Measurements from ENCODE around the gene SLC39A13.
A peak's percentile ranks its signal among the peaks of the same experiment; 100 is the strongest.

The SLC39A13 gene

DNA sequence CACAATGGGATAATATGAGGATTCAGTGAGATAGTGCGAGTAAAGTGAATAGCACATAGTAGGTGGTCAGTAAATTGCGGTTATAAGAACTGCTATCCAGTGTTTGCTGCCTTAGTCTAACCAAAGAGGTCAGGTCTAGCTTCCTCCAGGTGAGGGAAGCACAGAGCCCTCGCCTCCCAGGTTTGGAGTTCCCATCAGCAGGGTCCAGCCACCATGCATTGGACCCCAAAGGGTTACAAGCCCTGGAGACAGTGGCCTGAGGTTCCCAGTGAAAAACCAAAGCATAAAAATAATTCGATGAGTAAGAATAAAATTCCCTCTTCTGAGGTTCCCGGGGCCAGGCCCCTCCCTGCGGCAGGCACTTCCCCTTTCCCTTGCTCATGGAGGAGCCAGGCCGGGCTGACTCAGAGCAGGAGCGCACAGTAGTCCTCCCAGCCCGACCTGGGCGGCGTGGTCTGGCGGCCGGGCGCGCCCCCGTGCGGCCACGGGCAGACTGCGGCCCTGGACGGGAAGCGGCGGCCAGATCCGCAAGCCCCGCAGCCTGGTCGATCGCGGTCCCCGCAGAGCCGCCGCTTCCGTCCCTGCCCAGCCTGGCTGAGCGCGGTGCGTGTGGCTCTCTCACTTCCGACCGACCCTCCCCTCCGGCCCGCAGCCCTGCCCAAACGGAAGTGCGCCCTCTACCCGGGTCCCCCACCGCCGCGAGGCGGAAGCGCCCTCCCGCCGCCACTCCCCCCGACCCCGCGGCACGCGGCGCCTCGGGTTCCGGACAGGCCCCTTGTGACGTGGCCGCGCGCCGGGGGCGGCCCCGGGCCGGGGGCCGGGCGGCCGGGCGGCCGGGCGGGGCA, at the start of gene SLC39A13:
Gene SLC39A13 (plus strand): TSS at position 845 of the 845 bp plus-strand sequence. CDS start 1,505 bp downstream, outside the sequence.
- DNase-seq = peak; percentile 30

DNA sequence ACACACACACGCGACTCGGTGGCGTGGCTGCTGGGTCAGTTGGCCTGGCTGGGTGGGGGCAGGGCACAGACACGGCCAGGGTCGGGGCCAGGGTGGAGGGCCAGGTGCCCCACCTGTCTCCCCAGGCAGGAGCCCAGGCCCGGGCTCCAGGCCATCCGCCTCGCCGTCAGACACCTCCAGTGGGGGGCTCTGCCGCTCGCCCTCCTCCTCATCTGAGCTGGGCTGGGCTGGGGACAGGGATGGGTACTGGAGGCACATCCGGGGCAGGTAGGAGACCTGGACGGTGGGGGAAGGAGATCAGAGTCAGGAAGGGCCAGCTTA, 49.7 kb upstream of the SLC39A13 start:
- DNase-seq = no peak

DNA sequence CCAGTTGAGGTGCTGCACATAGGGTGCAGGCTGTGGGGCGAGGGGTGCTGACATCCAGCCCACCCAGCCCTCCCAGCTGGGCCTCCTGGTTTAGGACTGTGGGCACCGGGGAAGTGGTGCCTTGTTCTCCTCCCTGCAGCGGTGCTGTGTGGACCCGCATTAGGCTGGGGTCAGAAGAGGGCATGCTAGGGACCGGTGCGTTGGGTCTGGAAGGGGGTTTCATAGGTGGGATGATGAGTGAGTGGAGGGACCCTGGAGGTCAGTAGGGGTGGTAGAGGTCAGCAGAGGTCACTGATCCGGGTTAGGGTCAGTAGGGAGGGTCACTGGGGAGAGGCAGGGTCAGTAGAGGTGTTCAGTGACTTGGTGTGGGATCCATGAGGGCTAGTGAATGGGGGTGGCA, 49.2 kb upstream of the SLC39A13 start:
- DNase-seq = no peak

DNA sequence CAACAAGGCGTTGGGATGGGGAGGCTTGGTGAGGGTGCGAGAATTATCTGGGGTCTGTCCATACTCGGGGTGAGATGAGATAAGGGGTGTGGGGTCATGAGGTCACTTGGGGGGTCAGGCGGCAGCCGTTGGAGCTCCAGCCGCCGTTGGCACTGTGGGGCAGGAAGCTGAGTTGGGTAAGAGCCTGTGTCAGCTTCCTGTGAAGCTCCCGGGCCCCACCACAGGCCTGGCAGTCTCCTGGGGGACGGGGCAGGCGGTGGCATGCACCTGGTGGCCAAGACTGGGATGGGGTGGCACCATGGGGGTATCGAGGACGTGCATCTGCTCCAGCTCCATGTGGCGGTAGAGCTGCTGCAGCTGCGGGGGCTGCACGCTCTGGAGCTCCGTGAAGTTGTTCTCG, 48.8 kb upstream of the SLC39A13 start:
- no peak for DNase-seq

DNA sequence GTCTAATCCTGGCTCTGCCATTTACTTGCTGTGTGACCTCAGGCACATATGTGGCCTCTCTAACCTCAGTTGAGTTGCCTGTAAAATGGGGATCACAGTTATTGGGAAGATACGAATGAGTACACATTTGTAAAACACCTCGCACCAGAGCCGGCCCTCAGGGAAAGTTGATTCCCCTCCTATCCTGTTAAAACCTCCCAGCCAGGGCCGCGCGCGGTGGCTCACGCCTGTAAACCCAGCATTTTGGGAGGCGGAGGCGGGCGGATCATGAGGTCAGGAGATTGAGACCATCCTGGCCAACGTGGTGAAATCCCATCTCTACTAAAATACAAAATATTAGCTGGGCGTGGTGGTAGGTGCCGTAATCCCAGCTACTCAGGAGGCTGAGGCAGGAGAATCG, 48.0 kb upstream of the SLC39A13 start:
- DNase-seq = no peak

DNA sequence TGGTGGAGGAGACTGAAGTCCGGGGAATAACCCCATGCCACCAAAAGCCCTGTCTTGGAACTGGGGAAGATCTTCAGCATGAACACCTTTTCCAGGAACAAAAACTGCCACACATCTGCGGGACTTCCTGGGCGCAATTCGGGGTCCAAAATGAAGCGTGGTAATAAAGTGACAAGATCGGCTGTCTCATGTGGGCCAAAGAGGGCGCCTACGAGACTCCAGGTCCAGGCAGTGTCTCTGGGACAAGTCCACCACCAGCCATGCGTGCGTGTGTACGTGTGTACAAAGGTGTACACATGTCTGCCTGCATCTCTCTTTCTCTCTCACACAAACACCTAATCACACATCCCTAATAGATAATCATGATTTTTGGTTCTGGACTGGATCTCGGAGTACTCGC, 47.0 kb upstream of the SLC39A13 start:
- DNase-seq = no peak

DNA sequence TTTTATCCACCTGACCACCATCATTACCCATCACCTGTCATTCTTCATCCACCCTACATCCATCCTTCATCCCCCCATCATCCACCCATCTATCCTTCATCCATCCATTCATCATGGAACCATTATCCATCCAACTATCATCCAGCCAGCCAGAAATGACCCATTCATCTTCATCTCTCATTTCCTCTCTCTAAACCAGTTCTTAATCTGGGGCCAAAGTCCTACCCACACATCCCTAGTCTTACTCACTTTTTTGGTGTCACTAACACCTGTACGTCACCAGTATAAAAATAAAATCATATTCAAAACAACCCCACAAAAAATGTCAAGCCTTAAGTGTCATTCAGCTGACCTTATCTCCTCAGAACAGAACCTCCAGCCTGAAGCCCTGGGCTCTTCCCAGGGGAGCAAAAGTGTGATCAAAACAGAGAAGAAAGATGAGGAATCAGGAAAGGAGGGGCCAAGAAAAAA, 42.3 kb upstream of the SLC39A13 start:
- DNase-seq = no peak

DNA sequence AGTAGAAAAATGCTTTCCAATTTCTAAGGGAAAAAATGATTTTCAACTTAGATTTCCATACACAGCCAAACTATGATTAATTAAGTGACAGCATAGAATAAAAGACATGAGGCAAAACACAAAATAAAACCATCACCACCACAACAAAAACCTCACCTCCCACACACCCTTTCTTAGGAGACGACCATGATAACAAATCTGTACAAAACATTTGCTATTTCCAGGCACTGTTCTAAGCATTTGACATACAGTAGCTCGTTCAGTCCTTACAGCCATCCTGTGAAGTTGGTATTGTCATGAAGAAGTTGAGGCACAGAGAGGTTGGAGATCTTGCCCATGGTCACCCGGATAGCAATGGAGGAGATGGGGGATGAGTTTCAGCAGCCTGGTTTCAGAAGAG, 38.7 kb upstream of the SLC39A13 start:
- DNase-seq = no peak

DNA sequence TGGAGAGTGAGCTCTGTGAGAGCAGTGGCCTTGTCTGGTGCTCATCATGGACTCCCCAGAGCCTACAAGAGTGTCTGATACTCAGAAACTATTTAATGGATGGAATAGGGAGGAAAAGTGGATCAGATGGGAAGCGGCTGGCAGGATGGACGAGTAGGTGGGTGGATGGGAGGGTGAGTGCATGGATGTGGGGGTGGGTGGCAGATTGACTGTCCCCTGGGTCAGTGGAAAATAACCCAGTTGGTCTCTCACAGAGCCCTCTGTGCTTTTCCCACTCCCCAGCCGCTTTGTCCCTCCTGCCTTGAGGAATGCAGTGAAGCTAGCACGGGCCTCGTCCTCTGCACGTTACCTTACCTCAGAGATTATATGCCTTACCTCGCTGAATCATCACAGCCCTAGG, 36.0 kb upstream of the SLC39A13 start:
- no peak for DNase-seq

DNA sequence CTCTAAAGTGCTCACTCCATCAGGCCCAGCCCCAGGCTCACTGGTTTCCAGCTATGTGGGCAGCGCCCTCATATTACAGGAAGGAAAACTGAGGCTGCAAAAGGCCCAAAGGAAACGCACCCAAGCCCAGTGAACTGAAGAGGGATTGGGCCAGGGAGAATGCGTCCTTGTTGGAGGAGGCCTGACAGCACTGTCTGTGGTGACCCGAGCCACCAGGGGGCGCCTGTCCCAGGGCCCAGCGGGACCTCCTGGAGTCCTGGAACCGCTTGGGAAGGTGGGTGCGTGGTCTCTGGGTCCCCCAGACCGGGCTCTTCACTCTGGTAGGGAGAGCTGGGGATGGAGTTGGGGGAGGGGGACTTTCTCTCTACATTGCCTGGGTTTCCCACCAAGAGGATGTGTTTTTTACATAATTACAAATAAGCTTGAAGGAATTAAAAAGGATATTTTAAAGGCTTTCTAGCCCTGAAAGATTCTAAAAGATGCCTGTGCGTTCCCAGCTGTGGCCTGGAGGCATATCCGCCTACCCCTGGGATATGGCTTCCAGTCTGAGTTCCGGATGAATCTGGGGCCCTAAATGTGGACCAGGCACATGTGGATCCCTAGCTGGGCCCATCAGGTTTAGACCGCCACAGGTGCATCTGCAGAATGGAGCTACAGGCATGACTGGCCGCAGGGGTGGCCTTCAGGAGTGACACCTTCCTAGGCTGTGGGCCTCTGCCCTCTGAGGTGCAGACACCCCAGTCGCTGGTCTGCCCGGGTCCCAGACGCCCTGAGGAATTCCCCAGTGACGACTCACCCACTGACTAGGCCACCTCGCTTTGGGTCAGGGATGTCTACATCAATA, 34.3 kb upstream of the SLC39A13 start:
- no peak for DNase-seq

DNA sequence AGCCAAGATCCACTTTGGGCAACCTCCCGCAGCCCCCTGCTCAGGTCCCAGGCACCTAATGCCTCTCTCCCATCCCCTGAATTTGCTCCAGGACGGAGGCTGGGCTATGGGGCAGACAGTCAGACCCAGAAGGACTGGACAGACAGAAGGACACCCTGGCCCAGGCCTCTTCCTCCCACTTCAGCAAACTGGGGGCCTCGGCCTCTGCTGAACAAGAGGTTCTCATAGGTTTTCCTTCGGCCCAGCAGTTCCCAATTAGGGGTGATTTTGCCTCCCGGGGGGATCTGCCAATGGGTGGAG, 33.7 kb upstream of the SLC39A13 start:
- DNase-seq = no peak

DNA sequence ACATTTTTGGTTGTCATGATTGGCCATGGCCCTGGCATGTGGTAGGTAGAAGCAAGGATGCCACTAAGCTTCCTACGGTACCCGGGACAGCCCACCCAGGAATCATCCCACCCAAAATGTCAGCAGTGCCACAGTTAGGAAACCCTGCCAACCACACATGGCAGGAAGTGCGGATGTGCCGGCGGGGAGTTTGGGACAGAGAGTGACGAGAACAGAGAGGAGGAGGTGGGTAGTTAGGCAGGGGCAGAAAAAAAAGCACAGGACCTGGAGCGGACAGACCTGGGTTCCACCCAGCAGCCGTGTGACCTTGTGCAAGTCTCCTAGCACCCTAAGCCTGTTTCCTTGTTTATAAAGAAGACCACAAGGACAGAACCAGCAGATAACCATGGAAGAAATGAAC, 33.4 kb upstream of the SLC39A13 start:
- DNase-seq = no peak

DNA sequence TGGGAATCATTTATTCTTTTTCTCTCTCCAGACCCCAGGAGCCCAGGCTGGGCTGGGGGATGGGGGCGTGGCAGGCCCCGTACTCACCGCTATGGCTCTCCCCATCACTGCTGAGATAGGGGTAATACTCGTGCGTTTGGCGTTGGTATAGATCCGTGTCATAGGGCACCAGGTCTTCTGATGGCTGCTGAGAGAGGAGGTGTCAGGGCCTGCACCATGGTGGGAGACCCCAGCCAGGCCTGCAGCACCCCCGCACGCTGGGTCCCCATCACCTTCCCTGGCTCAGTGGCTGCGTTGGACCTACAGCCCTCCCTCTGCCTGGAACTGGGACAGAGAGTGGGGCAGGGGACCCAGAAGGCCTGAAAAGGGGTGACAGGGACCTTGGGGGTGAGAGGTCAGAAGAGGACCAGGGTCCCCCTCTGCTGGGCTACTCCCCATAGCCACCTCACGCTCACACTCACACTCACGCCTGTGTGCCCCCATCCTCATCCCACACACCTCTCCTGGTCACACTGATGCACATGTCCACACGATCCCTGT, 32.8 kb upstream of the SLC39A13 start:
- no peak for DNase-seq

DNA sequence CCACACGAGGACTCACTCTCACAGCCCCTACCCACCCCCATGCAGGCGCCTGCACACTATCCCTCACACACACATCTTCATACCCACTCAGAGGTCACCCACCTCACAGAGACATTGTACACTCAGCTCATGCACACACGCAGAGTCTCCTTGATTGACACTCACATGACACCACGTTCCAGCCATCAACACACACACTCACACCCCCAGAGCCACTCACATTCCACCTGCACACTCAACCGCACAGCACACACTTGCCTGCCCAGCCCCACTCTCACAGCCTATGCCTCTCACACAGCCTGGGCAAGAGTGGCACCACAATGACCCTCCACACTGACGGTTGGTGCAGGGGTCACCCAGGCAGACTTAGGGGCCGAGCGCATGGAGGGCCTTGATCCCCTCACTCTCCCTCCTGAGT, 32.3 kb upstream of the SLC39A13 start:
- DNase-seq = no peak

DNA sequence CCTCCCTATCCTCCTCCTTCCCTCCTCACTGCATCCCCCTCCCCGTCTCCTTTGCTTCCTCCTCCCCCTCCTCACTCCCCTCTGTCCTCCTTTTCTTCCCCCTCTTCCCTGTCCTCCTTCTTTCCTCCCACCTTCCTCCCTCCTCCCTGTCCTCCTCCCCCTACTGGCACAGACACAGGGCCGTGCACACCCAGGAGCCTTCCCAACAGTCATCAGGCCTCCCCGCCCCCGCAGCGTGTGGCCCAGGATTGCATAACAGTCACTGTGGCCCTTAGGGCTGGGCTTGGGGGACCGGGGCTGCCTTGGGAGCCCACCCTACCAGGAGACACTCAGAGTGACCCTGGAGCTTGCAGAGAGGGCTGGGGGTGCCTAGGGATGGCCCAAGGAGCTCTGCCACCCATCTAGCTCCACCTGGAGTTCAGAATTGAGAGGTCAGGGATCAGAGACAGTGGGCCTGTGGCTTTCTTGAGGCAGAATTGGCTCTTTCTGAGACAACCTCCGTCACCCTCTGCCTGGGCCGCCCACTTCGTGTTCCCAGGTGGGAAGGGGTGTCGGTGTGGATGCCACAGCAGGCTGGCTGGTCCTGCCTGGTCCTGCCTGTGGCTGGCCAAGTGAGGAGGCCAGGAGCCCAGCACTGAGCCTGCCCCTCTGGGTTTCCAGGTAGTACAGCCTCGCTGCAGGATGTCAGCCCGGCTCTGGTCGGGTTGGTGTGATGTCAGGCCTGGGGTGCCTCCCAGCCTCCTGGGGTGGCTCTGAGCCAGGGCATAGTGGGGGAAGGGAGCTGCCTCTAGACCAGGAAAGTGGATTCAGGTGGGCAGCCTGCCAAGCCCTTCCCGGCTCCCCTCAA, 31.6 kb upstream of the SLC39A13 start:
- no peak for DNase-seq

DNA sequence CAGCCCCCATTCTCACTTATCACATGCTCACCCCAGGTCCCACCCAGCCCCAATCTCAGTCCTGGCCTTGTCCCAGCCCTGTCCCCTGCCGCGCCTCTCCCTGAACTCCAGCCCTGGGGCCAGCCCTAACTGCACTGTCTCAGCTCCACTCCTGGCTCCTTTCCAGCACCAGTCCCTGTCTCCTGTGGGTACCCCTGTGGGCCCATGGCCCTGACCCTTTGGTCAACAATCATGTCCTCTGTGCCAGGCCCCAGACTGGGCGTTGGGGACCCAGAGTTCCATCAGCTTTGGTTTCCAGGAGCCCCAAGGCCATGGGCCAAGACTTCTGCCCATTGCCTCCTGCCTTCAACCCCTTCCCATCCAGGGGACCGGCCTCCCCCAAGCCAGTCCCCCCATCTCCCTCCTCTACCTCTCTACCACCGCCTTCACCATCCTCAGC, 30.8 kb upstream of the SLC39A13 start:
- DNase-seq = no peak

DNA sequence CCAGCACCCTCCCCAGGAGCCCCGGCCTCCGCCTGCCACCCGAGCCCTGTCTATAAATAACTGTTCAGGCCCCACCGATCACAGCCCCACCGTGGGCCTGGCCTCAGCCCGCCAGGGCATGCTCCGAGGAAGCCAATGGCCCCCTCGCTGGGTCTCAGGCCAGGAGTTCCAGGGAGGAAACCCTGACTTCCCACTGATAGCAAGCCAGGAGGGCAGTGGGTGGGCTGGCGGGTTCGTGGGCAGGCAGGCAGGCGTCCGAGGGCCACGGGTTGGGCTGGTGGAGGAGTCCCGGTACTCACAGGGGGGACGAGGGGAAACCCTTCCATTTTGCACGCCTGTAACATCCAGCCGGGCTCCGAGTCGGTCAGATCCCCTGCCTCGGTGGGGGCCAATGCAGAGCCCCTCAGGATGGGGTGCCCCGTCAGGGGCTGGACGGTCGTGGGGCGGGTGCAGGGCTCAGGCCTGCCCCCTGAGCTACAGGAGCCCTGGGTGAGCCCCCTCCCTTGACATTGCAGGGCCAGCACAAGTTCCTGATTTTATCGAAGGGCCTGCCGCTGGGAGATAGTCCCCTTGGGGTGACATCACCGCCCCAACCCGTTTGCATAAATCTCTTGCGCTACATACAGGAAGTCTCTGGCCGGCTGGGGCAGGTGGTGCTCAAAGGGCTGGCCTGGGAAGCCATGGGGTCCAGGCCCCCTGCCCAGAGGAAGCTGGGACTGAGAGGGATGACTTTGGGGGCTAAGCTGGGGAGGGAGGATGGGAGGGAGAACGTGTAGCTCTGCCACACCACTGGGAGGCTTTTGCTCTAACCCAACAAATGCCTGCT, 30.2 kb upstream of the SLC39A13 start, which contains the start of gene SPI1:
Gene SPI1 (minus strand): TSS at position 538 of the 826 bp plus-strand sequence. CDS start 194 bp downstream, at position 344.
- no peak for DNase-seq

DNA sequence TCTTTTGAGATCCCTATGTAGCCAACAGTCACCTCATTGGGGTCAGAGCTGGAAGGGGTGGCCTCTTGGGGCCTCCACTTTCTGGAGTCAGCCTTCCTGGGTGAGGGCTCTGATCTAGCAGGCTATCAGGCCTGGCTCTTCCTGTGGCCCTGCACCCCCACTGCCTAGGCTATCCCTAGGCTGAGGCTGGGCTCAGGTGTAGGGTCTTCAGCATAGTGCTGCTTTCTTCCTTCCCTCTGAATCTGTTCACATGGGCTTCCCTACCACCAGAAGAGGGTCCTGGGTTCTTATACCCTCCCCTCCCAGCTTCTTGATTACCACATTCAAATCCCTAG, 29.6 kb upstream of the SLC39A13 start:
- DNase-seq = no peak

DNA sequence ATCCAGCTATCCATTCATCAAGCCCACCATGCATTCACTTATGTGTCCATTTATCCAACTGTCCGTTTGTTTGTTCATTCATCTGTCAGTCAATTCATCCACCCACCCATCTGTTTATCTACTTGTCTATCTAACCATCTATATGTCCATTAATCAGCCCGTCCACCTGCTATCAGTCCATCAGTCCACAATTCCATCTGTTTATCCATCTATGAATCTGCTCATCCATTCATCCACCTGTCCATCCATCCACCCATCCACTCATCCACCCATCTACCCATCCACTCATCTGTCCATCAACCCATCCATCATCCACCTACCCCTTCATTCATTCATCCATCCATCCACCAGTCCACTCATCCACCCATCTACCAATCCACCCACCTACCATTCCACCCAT, 29.1 kb upstream of the SLC39A13 start:
- DNase-seq = no peak

DNA sequence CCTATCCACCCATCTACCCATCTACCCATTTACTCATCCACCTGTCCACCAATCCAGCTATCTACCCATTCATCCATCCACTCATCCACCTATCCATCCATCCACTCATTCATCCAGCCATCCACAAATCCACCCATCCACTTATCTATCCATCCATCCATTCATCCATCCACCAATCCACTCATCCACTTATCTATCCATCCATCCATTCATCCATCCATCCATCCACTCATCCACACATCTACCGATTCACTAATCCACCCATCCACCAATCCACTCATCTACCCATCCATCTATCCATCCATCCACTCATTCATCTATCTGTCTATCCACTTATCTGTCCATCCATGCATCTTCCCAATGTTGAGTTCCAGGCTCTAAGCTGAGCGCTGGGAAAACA, 28.3 kb upstream of the SLC39A13 start:
- DNase-seq = no peak

DNA sequence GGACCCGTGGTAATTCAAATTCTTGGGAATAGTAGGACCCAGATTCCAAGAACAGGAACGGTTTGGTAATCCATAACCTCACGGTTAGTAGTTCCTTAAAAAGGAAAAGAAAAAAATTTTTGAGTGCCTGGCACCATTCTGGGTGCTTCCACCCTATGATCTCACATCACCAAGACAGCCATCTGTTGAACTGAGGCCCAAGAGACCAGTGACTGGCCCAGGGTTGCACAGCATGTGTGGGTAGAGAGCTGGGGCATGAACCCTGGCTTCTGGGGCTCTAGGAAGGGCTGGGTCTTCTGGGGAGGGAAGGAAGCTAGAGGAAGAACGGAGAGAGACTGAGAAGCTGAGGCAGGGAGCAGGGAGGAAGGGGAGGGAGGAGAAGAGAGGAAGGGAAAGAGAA, 25.3 kb upstream of the SLC39A13 start:
- DNase-seq = no peak

DNA sequence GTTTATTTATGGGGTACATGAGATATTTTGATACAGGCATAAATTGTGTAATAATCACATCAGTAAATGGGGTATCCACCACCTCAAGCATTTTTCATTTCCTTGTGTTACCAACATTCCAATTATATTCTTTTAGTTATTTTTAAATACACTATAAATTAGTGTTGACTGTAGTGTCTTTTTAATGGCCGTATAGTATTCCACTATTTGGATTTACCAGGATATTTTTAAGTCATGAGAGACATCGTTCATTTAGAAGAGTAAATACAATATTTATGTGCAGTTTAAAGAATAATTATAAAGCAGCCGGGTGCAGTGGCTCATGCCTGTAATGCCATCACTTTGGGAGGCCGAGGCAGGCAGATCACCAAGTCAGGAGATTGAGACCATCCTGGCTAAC, 23.9 kb upstream of the SLC39A13 start:
- no peak for DNase-seq

Measured in NCI-H510A treated with DMSO at 0.1 percent for 48 hours (cell line).